ENCODE measurements around the gene INA. TPM values are rescaled to one million over a fixed set of nuclear protein-coding genes. Genes with fewer than 3 reads are reported as not detected.

Gene INA
- total RNA-seq, 1 experiment from 2014 or later: 1.9 TPM

DNA sequence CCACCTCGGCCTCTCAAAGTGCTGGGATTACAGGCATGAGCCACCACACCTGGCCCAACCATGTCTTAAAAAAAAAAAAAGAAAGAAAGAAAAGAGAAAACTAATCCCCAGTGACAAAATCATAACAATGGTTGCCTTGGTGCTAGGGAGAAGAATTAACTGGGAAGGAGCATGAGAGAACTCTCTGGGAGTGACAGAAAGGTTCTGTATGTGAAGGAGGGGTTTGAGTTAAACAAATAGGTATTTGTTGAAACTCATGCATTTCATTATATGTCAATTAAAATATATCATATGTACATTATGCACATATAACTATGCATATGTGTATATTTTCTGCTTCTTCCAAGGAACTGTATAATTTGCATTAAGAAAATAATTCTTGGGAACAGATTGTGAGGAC, 33.3 kb downstream of the INA start:
- no peak overlapping the region for H3K27ac Mint-ChIP-seq (ENCODE audit: unreplicated experiment)
- CTCF ChIA-PET: no interaction called here
- no peaks in the 10 kb centered on the region for H3K9me3 Mint-ChIP-seq (ENCODE audit: low read depth, unreplicated experiment)
- H3K27me3 Mint-ChIP-seq (ENCODE audit: unreplicated experiment): no peaks in the 10 kb centered on the region
- H3K36me3 Mint-ChIP-seq (ENCODE audit: insufficient read depth, unreplicated experiment): no peaks in the 10 kb centered on the region
- BruUV-seq (replicated peaks): no TSS peak
- H3K4me3 Mint-ChIP-seq (ENCODE audit: low read depth, unreplicated experiment): no peak overlapping the region
- DNase-seq: no peak
- H3K4me1 Mint-ChIP-seq (ENCODE audit: low read depth, unreplicated experiment): no peaks in the 10 kb centered on the region
- intact Hi-C loops (cut with micrococcal nuclease; ENCODE audit: unreplicated experiment): no loop called here
- TF ChIP-seq, protein P1, sequence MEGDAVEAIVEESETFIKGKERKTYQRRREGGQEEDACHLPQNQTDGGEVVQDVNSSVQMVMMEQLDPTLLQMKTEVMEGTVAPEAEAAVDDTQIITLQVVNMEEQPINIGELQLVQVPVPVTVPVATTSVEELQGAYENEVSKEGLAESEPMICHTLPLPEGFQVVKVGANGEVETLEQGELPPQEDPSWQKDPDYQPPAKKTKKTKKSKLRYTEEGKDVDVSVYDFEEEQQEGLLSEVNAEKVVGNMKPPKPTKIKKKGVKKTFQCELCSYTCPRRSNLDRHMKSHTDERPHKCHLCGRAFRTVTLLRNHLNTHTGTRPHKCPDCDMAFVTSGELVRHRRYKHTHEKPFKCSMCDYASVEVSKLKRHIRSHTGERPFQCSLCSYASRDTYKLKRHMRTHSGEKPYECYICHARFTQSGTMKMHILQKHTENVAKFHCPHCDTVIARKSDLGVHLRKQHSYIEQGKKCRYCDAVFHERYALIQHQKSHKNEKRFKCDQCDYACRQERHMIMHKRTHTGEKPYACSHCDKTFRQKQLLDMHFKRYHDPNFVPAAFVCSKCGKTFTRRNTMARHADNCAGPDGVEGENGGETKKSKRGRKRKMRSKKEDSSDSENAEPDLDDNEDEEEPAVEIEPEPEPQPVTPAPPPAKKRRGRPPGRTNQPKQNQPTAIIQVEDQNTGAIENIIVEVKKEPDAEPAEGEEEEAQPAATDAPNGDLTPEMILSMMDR (IDR thresholded peaks at IDR 0.05; ENCODE audit: unreplicated experiment): no peak

DNA sequence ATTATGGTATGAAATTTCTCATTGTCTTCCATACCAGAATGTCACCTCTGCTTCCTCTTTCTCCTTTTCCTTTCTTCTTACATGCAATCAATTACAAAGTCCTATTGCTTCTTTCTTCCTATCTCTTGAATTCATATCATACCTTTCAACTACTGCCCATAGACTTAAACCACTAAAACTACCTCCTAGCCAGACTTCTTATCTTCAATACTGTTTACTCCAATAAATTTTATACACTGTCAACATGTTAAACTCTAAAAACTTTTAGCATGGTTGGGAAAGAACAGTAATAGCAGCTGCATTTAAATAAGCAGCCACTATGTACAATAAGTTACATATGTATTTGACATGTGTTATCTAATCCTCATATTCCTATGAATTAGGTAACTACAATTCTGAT, 39.1 kb downstream of the INA start:
- Mint-ChIP-seq H3K27ac (ENCODE audit: unreplicated experiment) (no peak overlapping the region), H3K9me3 (ENCODE audit: low read depth, unreplicated experiment) (no peaks in the 10 kb centered on the region), H3K27me3 (ENCODE audit: unreplicated experiment) (no peaks in the 10 kb centered on the region), H3K4me3 (ENCODE audit: low read depth, unreplicated experiment) (no peak overlapping the region), H3K36me3 (ENCODE audit: insufficient read depth, unreplicated experiment) (no peaks in the 10 kb centered on the region), H3K4me1 (ENCODE audit: low read depth, unreplicated experiment) (no peaks in the 10 kb centered on the region)
- DNase-seq: no peak
- BruUV-seq (replicated peaks): no TSS peak
- CTCF ChIA-PET: no interaction called here
- TF ChIP-seq, protein P1 (IDR thresholded peaks at IDR 0.05; ENCODE audit: unreplicated experiment): no peak
- intact Hi-C loops (cut with micrococcal nuclease; ENCODE audit: unreplicated experiment): no loop called here

GRCh38 chr10:103327906-103328305, 51.0 kb downstream of the INA start:
- Mint-ChIP-seq H3K27me3 (ENCODE audit: unreplicated experiment) (no peaks in the 10 kb centered on the region), H3K36me3 (ENCODE audit: insufficient read depth, unreplicated experiment) (no peaks in the 10 kb centered on the region), H3K4me1 (ENCODE audit: low read depth, unreplicated experiment) (no peaks in the 10 kb centered on the region), H3K9me3 (ENCODE audit: low read depth, unreplicated experiment) (no peaks in the 10 kb centered on the region), H3K4me3 (ENCODE audit: low read depth, unreplicated experiment) (no peak overlapping the region), H3K27ac (ENCODE audit: unreplicated experiment) (no peak overlapping the region)
- TF ChIP-seq, protein P1 (IDR thresholded peaks at IDR 0.05; ENCODE audit: unreplicated experiment): no peak
- CTCF ChIA-PET: no interaction called here
- intact Hi-C loops (cut with micrococcal nuclease; ENCODE audit: unreplicated experiment): no loop called here
- no TSS peak for BruUV-seq (replicated peaks)
- DNase-seq: no peak

GRCh38 chr10:103333934-103334520, 57.1 kb downstream of the INA start:
- no peak overlapping the region for H3K4me3 Mint-ChIP-seq (ENCODE audit: low read depth, unreplicated experiment)
- H3K4me1 Mint-ChIP-seq (ENCODE audit: low read depth, unreplicated experiment): no peaks in the 10 kb centered on the region
- BruUV-seq (replicated peaks): no TSS peak
- intact Hi-C loops (cut with micrococcal nuclease; ENCODE audit: unreplicated experiment): no loop called here
- H3K27me3 Mint-ChIP-seq (ENCODE audit: unreplicated experiment): no peaks in the 10 kb centered on the region
- TF ChIP-seq, protein P1 (IDR thresholded peaks at IDR 0.05; ENCODE audit: unreplicated experiment): peak; percentile 37
- peaks cover 4% of the 10 kb centered on the region for H3K36me3 Mint-ChIP-seq (ENCODE audit: insufficient read depth, unreplicated experiment)
- no peak overlapping the region for H3K27ac Mint-ChIP-seq (ENCODE audit: unreplicated experiment)
- CTCF ChIA-PET: interaction anchor here (1.4 kb wide), 1 partner anchor 416 kb away, joined by 3 read pairs; no protein-coding TSS in a partner anchor
- DNase-seq: no peak
- H3K9me3 Mint-ChIP-seq (ENCODE audit: low read depth, unreplicated experiment): no peaks in the 10 kb centered on the region

Measured in Calu3 (cell line).